HCT116 (cell line): ENCODE data around the gene HDAC7. TPM values are rescaled to one million over a fixed set of nuclear protein-coding genes. Genes with fewer than 3 reads are reported as not detected.
A peak's percentile ranks its signal among the peaks of the same experiment; 100 is the strongest.

Source experiments
- ATAC-seq: fragments of 200-7000 bp; cut with Tn5 transposase; 2 replicates; pipeline ENCODE4 v1.9.1; 2020; ENCODE audit warnings: mild to moderate bottlenecking, moderate library complexity
- BruUV-seq: library from RNA; stranded (reverse); fragments of 400-500 nt; replicated peaks from 2 replicates; lab custom pipeline; 2021; lab: Mats Ljungman, UMichigan
- CTCF ChIA-PET: fragments of 300-600 bp; sonication (Branson Sonifier 250); formaldehyde crosslinking; loops from one replicate; lab custom pipeline; 2021; ENCODE audit warnings: antibody characterized with exemption; lab: Charles Lee
- POLR2A ChIA-PET: fragments of 300-600, 350-600 bp; sonication (Branson Sonifier 250); formaldehyde crosslinking; loops from one replicate; lab custom pipeline; 2021; ENCODE audit warnings: antibody characterized with exemption; lab: Charles Lee
- RAD21 ChIA-PET, 2 experiments: fragments of 300-600 bp; sonication (Branson Sonifier 250); formaldehyde crosslinking; loops; one replicate each; lab custom pipeline; 2023; ENCODE audit warnings: low total read pairs in 2 of 2; ENCODE audit not compliant: uncharacterized antibody in 2 of 2, unreplicated experiment in 2 of 2, low non-redundant PET in 1 of 2; lab: Charles Lee
- DNase-seq: peaks from one replicate; pipeline ENCODE4 v3.0.0-alpha.2; 2010; ENCODE audit warnings: low read depth, low spot score
- H2AFZ ChIP-seq: fragments of 200-600 bp; shearing (Covaris generic), sonication (generic); 2 replicates; pipeline ENCODE4 v1.6.1; 2017; ENCODE audit warnings: low read depth, mixed run types, mixed read lengths, antibody characterized with exemption, low read length; ENCODE audit not compliant: poor library complexity, severe bottlenecking
- H3K27ac ChIP-seq: 2 replicates; pipeline ENCODE4 v1.5.1; 2012; ENCODE audit warnings: low read depth, low read length
- H3K27me3 ChIP-seq: fragments of 200-600 bp; sonication (generic); 2 replicates; pipeline ENCODE4 v1.6.1; 2016; ENCODE audit warnings: mixed run types, low read length, mixed read lengths; ENCODE audit not compliant: insufficient read depth
- H3K36me3 ChIP-seq, 2 experiments: fragments of 200-500 bp in 1 of 2; fragments of 200-600 bp in 1 of 2; sonication (Bioruptor generic) in 1 of 2; sonication (generic) in 1 of 2; 2 replicates each; pipeline versions ENCODE4 v1.5.1 to v1.6.1; 2014 to 2016; ENCODE audit warnings: low read length in 2 of 2, inconsistent platforms in 1 of 2, mixed read lengths in 1 of 2, mixed run types in 1 of 2; ENCODE audit not compliant: insufficient read depth in 2 of 2, control insufficient read depth in 1 of 2
- H3K4me1 ChIP-seq, 2 experiments: fragments of 200-600 bp in 1 of 2; sonication (generic) in 1 of 2; 2 replicates each; pipeline versions ENCODE4 v1.5.1 to v1.6.1; 2012 to 2017; ENCODE audit warnings: low read length in 2 of 2, inconsistent platforms in 1 of 2, mild to moderate bottlenecking in 1 of 2, mixed read lengths in 1 of 2, mixed run types in 1 of 2, moderate library complexity in 1 of 2; ENCODE audit not compliant: insufficient read depth in 2 of 2, control insufficient read depth in 1 of 2
- H3K4me2 ChIP-seq: fragments of 200-600 bp; sonication (generic); 2 replicates; pipeline ENCODE4 v1.6.1; 2017; ENCODE audit warnings: mixed run types, low read length, mixed read lengths
- H3K4me3 ChIP-seq, 2 experiments: fragments of 200-600 bp in 1 of 2; sonication (generic) in 1 of 2; replicated peaks in 1 of 2; 2 replicates each; pipeline ENCODE4 v1.5.1; 2011 to 2016; ENCODE audit warnings: low read length in 2 of 2, control low read depth in 1 of 2, low read depth in 1 of 2, mild to moderate bottlenecking in 1 of 2, mixed read lengths in 1 of 2, mixed run types in 1 of 2
- H3K79me2 ChIP-seq: fragments of 200-600 bp; sonication (generic); 2 replicates; pipeline ENCODE4 v1.6.1; 2017; ENCODE audit warnings: mild to moderate bottlenecking, mixed run types, low read length, moderate library complexity, mixed read lengths; ENCODE audit not compliant: insufficient read depth
- H3K9ac ChIP-seq: fragments of 200-600 bp; sonication (generic); 2 replicates; pipeline ENCODE4 v1.6.1; 2016; ENCODE audit warnings: low read length, mixed read lengths
- H3K9me2 ChIP-seq: fragments of 200-600 bp; sonication (generic), shearing (Covaris generic); 2 replicates; pipeline ENCODE4 v1.6.1; 2017; ENCODE audit warnings: mixed run types, mild to moderate bottlenecking, moderate library complexity; ENCODE audit not compliant: insufficient read depth
- H3K9me3 ChIP-seq, 2 experiments: fragments of 200-500 bp in 1 of 2; fragments of 200-600 bp in 1 of 2; sonication (Bioruptor generic) in 1 of 2; sonication (generic) in 1 of 2; 2 replicates each; pipeline ENCODE4 v1.6.1; 2014 to 2017; ENCODE audit warnings: low read length in 2 of 2, mixed read lengths in 2 of 2, inconsistent platforms in 1 of 2, low read depth in 1 of 2, mild to moderate bottlenecking in 1 of 2, mixed run types in 1 of 2, moderate library complexity in 1 of 2; ENCODE audit not compliant: control insufficient read depth in 1 of 2, insufficient read depth in 1 of 2
- H4K20me1 ChIP-seq: fragments of 200-600 bp; sonication (generic), shearing (Covaris generic); 2 replicates; pipeline ENCODE4 v1.6.1; 2017; ENCODE audit warnings: mixed run types, mild to moderate bottlenecking, moderate library complexity; ENCODE audit not compliant: insufficient read depth
- ELF1 ChIP-seq: IDR thresholded peaks from 2 replicates; pipeline ENCODE4 v1.6.1; 2012; ENCODE audit warnings: low read depth, borderline replicate concordance
- RAD21 ChIP-seq: IDR thresholded peaks from 2 replicates; pipeline ENCODE4 v1.6.1; 2012; ENCODE audit warnings: low read depth, mild to moderate bottlenecking
- intact Hi-C: fragments of 100-400 bp; cut with micrococcal nuclease; formaldehyde crosslinking; loops from 2 replicates; pipeline ENCODE4 v1.10.0; 2022
- total RNA-seq: library from RNA; stranded (reverse); gene quantifications from one replicate; pipeline ENCODE4 v1.2.1, GENCODE V29; 2021; ENCODE audit not compliant: unreplicated experiment
- TF ChIP-seq, protein P1 (sequence below), 3 experiments: fragments of 200-600 bp in 1 of 3; sonication (generic) in 1 of 3; IDR thresholded peaks in 2 of 3; conservative IDR thresholded peaks in 1 of 3; 2 replicates each; pipeline ENCODE4 v1.5.1; 2012 to 2017; ENCODE audit warnings: low read depth in 2 of 3, low read length in 2 of 3, antibody characterized with exemption in 1 of 3, borderline replicate concordance in 1 of 3, control low read depth in 1 of 3, mild to moderate bottlenecking in 1 of 3, mixed read lengths in 1 of 3, mixed run types in 1 of 3, moderate library complexity in 1 of 3; ENCODE audit not compliant: insufficient read depth in 1 of 3

Gene HDAC7
- total RNA-seq, 1 experiment from 2014 or later: 38.1 TPM

DNA sequence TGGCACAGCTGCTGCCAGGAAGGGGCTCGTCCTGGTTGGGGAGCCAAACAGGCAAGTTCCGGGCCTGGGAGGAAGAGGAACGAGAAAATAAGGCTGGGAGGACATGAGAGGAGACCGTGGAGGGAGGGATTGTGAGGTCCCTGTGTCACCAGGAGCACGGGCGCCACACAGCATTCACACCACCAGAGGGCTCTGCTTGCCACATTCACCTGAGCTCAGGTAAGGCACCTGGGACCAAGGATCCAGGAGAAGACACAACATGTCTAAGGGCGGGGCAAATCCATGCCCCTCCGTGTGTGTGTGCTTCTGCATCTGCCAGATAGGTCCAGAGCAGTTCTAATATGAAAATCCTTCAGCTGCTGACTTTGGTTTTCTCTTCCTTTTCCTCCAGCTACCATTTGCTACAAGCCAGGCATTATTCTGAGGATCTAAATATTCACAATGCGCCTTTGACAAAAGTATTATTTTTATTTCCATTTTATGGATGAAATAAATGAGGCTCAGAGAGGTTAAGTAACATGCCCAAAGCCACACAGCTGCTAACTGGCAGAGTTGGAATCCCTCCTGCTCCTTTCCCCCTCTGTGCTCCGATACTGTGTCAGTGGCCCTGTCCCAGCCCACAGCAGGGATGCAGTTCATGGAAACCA is 75.6 kb downstream of the HDAC7 start:
- BruUV-seq: no TSS peak
- CTCF ChIA-PET: interaction anchor here (0.6 to 6.2 kb wide), 16 partner anchors 12 to 1275 kb away, joined by 3 to 197 read pairs (median 6); partner anchors contain the start of genes RAPGEF3 and SLC48A1
- peak; percentile 90 for ATAC-seq

More for the DNA sequence above, 75.6 kb downstream of the HDAC7 start:
- H3K36me3 ChIP-seq: no peaks in the 10 kb centered on the region
- RAD21 ChIA-PET: interaction anchor here (0.5 to 5.5 kb wide), 11 partner anchors 14 to 94 kb away, joined by 3 to 61 read pairs (median 6); no protein-coding TSS in a partner anchor
- H3K4me1 ChIP-seq: peaks cover 24 to 37% of the 10 kb centered on the region in 2 experiments
- peak overlapping the region; percentile 41 for H2AFZ ChIP-seq
- no peaks in the 10 kb centered on the region for H3K27me3 ChIP-seq
- DNase-seq: peak; percentile 75
- intact Hi-C loops: loop anchor here (1.0 kb wide), 3 partner anchors 23 to 94 kb away; no protein-coding TSS in a partner anchor
- no peaks in the 10 kb centered on the region for H3K79me2 ChIP-seq
- no peaks in the 10 kb centered on the region for H3K9me3 ChIP-seq
- H4K20me1 ChIP-seq: no peaks in the 10 kb centered on the region
- POLR2A ChIA-PET: interaction anchor here (1.0 to 1.5 kb wide), 4 partner anchors 19 to 94 kb away, joined by 3 to 7 read pairs (median 5); partner anchors contain the start of gene SLC48A1
- H3K9ac ChIP-seq: no peak overlapping the region
- H3K9me2 ChIP-seq: no peaks in the 10 kb centered on the region
- H3K27ac ChIP-seq: no peak overlapping the region; the same call in 1 of the 2 replicates
- TF ChIP-seq ELF1 (no peak), RAD21 (peak; percentile 94)
- TF ChIP-seq, protein P1, sequence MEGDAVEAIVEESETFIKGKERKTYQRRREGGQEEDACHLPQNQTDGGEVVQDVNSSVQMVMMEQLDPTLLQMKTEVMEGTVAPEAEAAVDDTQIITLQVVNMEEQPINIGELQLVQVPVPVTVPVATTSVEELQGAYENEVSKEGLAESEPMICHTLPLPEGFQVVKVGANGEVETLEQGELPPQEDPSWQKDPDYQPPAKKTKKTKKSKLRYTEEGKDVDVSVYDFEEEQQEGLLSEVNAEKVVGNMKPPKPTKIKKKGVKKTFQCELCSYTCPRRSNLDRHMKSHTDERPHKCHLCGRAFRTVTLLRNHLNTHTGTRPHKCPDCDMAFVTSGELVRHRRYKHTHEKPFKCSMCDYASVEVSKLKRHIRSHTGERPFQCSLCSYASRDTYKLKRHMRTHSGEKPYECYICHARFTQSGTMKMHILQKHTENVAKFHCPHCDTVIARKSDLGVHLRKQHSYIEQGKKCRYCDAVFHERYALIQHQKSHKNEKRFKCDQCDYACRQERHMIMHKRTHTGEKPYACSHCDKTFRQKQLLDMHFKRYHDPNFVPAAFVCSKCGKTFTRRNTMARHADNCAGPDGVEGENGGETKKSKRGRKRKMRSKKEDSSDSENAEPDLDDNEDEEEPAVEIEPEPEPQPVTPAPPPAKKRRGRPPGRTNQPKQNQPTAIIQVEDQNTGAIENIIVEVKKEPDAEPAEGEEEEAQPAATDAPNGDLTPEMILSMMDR (IDR thresholded peaks at IDR 0.05 in 2 of 3, conservative IDR thresholded peaks at IDR 0.05 in 1 of 3; ENCODE audit: borderline replicate concordance in 1 of 3, insufficient read depth in 1 of 3, low read depth in 2 of 3, low read length in 2 of 3): peak; percentile 79 to 95 (median 87)
- peak overlapping the region; percentile 55 for H3K4me2 ChIP-seq
- H3K4me3 ChIP-seq: no peak overlapping the region
